ENCODE results near the gene CATSPER4. TPM values are rescaled to one million over a fixed set of nuclear protein-coding genes. Genes with fewer than 3 reads are reported as not detected.
"Not testable (repeated sequence)": the region's sequence is repeated elsewhere in the genome, so short reads cannot be mapped to it uniquely, and the experiment has no call there.

CATSPER4 gene
- total and polyA plus RNA-seq, 8 donors = not detected

DNA sequence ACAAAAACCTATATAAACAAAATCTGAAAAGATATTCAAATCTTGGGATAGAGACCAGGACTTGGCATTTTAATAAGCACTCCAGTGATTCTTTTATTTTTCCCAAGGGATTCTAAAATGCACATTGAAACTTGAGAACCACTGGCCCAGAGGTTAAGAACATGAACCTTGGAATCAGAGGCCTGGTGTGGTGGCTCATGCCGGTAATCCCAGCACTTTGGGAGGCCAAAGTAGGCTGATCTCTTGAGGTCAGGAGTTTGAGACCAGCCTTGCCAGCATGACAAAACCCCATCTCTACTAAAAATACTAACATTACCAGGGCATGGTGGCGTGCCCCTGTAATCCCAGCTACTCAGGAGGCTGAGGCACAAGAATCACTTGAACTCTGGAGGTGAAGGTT lies 30.7 kb downstream of the CATSPER4 start:
- H3K4me1 ChIP-seq = peaks cover 8 to 20% (median 14%) of the 10 kb centered on the region in 4 donors
- no peaks in the 10 kb centered on the region for H3K9me3 ChIP-seq
- intact Hi-C loops (cut with DNase I; ENCODE audit: low total_unique reads) = no loop called here
- DNase-seq = no peak
- WGBS, 5 donors = 83 to 97% (median 90%) methylated on average over 2 of the region's 2 CpGs
- TF ChIP-seq, protein P1, sequence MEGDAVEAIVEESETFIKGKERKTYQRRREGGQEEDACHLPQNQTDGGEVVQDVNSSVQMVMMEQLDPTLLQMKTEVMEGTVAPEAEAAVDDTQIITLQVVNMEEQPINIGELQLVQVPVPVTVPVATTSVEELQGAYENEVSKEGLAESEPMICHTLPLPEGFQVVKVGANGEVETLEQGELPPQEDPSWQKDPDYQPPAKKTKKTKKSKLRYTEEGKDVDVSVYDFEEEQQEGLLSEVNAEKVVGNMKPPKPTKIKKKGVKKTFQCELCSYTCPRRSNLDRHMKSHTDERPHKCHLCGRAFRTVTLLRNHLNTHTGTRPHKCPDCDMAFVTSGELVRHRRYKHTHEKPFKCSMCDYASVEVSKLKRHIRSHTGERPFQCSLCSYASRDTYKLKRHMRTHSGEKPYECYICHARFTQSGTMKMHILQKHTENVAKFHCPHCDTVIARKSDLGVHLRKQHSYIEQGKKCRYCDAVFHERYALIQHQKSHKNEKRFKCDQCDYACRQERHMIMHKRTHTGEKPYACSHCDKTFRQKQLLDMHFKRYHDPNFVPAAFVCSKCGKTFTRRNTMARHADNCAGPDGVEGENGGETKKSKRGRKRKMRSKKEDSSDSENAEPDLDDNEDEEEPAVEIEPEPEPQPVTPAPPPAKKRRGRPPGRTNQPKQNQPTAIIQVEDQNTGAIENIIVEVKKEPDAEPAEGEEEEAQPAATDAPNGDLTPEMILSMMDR (IDR thresholded peaks at IDR 0.05) = no peak
- TF ChIP-seq POLR2A (IDR thresholded peaks at IDR 0.05) (no peak), EP300 (IDR thresholded peaks at IDR 0.05) (no peak), POLR2AphosphoS5 (IDR thresholded peaks at IDR 0.05) (no peak)
- H3K27me3 ChIP-seq = peaks cover 0 to 36% (median 10%) of the 10 kb centered on the region in 3 donors
- no peak overlapping the region for H3K4me3 ChIP-seq
- H3K36me3 ChIP-seq = no peaks in the 10 kb centered on the region
- no peak overlapping the region for H3K27ac ChIP-seq

DNA sequence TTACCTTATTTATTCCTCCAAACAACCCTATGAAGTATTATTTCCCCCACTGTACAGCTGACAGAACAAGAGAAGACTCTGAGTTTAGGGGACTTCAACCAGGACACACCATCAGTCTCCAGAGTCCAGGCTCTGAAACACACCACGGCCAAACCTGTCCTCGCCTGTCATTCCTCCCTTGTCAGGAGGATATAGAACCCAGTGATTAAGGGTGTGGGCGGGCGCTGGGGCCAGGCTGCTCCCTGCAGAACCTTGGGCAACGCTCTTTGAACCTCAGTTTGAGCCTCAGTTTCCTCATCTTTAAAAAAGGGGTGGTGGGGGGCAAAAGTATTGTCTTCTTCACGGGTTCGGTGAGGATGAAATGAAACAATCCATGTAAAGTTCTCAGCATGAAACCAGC lies 34.2 kb downstream of the CATSPER4 start:
- H3K4me1 ChIP-seq = peaks cover 8 to 17% (median 16%) of the 10 kb centered on the region in 4 donors
- H3K36me3 ChIP-seq = no peaks in the 10 kb centered on the region
- WGBS, 5 donors = 73 to 83% (median 81%) methylated on average over 7 of the region's 7 CpGs
- peak overlapping the region; percentile 45 to 58 (median 50) for H3K4me3 ChIP-seq
- intact Hi-C loops (cut with DNase I; ENCODE audit: low total_unique reads) = no loop called here
- no peak for DNase-seq
- peak overlapping the region in 2 of 5 donors; percentile 17 to 20 for H3K27ac ChIP-seq
- no peaks in the 10 kb centered on the region for H3K9me3 ChIP-seq
- TF ChIP-seq POLR2A (IDR thresholded peaks at IDR 0.05) (no peak), EP300 (IDR thresholded peaks at IDR 0.05) (no peak), POLR2AphosphoS5 (IDR thresholded peaks at IDR 0.05) (no peak)
- TF ChIP-seq, protein P1 (IDR thresholded peaks at IDR 0.05) = no peak
- peaks cover 0 to 57% (median 10%) of the 10 kb centered on the region in 3 donors for H3K27me3 ChIP-seq

DNA sequence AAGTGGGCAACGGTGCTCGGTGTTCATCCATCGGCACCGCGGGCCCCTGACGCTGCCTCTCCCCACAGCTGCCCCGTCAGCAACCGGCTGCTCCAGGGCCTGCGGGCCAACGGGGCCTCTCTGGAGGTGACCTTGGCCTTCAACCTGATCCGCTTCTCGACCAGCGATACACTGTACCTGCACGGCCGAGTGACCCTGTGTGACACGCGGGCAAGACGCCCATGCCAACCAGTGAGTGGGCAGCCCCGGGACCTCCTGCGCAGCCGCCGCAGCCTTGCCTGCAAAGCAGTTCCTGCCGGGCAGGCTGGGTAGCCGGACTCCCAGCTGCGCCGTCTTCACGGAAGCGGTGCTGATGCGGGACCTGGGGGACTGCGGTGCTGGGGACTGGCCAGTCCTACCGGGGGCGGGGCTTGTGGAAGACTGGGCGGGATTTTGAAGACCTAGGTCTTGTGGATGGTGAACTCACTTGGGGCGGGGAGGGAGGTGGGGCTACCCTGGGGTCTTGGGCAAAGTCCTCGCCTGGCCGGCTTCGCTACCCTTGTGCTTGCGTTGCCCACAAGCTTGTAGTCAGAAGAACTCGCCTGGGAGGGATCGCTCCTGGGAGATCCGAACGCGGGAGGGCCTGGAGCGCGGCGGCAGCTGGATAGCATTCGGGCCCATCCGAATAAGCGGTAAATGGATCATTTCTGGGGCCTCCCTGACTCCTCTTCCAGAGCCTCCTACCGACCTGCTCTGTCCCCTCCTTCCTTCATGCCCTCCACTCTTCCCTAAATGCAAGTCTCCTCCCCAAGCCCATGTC lies 34.8 kb downstream of the CATSPER4 start:
- DNase-seq = peak; percentile 80 to 90
- Histone ChIP-seq H3K4me1 (peaks cover 8 to 17% (median 16%) of the 10 kb centered on the region in 4 donors), H3K27me3 (peaks cover 0 to 51% (median 10%) of the 10 kb centered on the region in 3 donors), H3K9me3 (no peaks in the 10 kb centered on the region), H3K4me3 (peak overlapping the region; percentile 45 to 58 (median 50)), H3K36me3 (no peaks in the 10 kb centered on the region), H3K27ac (peak overlapping the region in 4 of 5 donors; percentile 17 to 58 (median 24))
- WGBS, 5 donors = 7 to 20% (median 11%) methylated on average over 28 to 50 of the region's 50 CpGs
- TF ChIP-seq POLR2AphosphoS5 (IDR thresholded peaks at IDR 0.05) = peak in 1 of 3 donors; percentile 37
- TF ChIP-seq, protein P1 (IDR thresholded peaks at IDR 0.05) = no peak
- TF ChIP-seq EP300 (IDR thresholded peaks at IDR 0.05) = no peak
- no peak for TF ChIP-seq POLR2A (IDR thresholded peaks at IDR 0.05)
- intact Hi-C loops (cut with DNase I; ENCODE audit: low total_unique reads) = no loop called here

DNA sequence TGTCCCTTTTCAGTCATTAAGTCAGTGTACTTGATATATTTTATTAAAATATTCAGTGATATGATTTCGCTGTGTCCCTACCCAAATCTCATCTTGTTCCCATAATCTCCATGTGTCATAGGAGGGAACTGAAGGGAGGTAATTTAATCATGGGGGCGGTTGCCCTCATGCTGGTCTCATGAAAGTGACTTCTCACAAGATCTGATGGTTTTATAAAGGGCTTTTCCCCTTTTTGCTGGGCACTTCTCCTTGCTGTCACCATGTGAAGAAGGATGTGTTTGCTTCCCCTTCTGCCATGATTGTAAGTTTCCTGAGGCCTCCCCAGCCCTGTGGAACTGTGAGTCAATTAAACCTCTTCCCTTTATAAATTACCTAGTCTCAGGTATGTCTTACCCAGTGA lies 40.3 kb downstream of the CATSPER4 start:
- DNase-seq; H3K9me3 ChIP-seq; H3K27ac ChIP-seq; intact Hi-C loops (cut with DNase I; ENCODE audit: low total_unique reads); H3K4me3 ChIP-seq; H3K36me3 ChIP-seq: not testable (repeated sequence)
- peaks cover 11 to 24% (median 20%) of the 10 kb centered on the region in 4 donors for H3K4me1 ChIP-seq
- WGBS, 5 donors = 80 to 94% (median 91%) methylated on average over 2 of the region's 2 CpGs
- peaks cover 0 to 31% (median under 1%) of the 10 kb centered on the region in 3 donors for H3K27me3 ChIP-seq
